K562 (cell line): Measurements from ENCODE around the gene CCR7. TPM values are rescaled to one million over a fixed set of nuclear protein-coding genes. Genes with fewer than 3 reads are reported as not detected.

ENCODE experiments used
- ARID1B ChIP-seq: fragments of 450-650 bp; IDR thresholded peaks from 2 replicates; pipeline ENCODE4 v1.6.1; 2016; ENCODE audit warnings: antibody characterized with exemption, mild to moderate bottlenecking, inconsistent platforms
- BACH1 ChIP-seq: fragments of 200-800 bp; sonication (Bioruptor generic); IDR thresholded peaks from 2 replicates; pipeline ENCODE4 v1.6.1; 2016; ENCODE audit warnings: missing genetic modification characterization, missing compliant biosample characterization
- CBX5 ChIP-seq: IDR thresholded peaks from 2 replicates; pipeline ENCODE4 v1.6.1; 2014; ENCODE audit warnings: low read depth, borderline replicate concordance
- CSDE1 ChIP-seq, 2 experiments: fragments of 450-650 bp; IDR thresholded peaks; 2 replicates each; pipeline ENCODE4 v1.6.1; 2016; ENCODE audit warnings: mild to moderate bottlenecking in 1 of 2
- ERF ChIP-seq: fragments of 450-650 bp; formaldehyde crosslinking; IDR thresholded peaks from 2 replicates; pipeline ENCODE4 v1.4.0; 2020; ENCODE audit warnings: mild to moderate bottlenecking, mixed read lengths
- FOXM1 ChIP-seq, 2 experiments: fragments of 450-650 bp in 1 of 2; sonication (generic) in 1 of 2; formaldehyde crosslinking in 1 of 2; IDR thresholded peaks; 2 replicates each; pipeline versions ENCODE4 v1.6.1 to v1.9.0; 2017 to 2022; ENCODE audit warnings: low read depth in 2 of 2, mild to moderate bottlenecking in 2 of 2, missing genetic modification reagents in 1 of 2, moderate library complexity in 1 of 2
- MCM5 ChIP-seq: fragments of 450-650 bp; IDR thresholded peaks from 2 replicates; pipeline ENCODE4 v1.6.1; 2016; ENCODE audit warnings: low read depth
- NFE2 ChIP-seq: IDR thresholded peaks from 2 replicates; pipeline ENCODE4 v1.6.1; 2014; ENCODE audit warnings: antibody characterized with exemption, low read depth
- PHF8 ChIP-seq: fragments of 200-600 bp; sonication (generic); IDR thresholded peaks from 2 replicates; pipeline ENCODE4 v1.6.1; 2012; ENCODE audit warnings: mixed run types, mild to moderate bottlenecking, inconsistent platforms, low read length, moderate library complexity, borderline replicate concordance
- RBM25 ChIP-seq: fragments of 200-400 bp; formaldehyde crosslinking; IDR thresholded peaks from 2 replicates; pipeline ENCODE4 v1.6.1; 2018; ENCODE audit warnings: low read length, low read depth, moderate library complexity; ENCODE audit not compliant: severe bottlenecking
- SMAD4 ChIP-seq: fragments of 250-450 bp; sonication (Bioruptor Pico); conservative IDR thresholded peaks from 2 replicates; pipeline ENCODE4 v1.8.0; 2021; ENCODE audit warnings: inconsistent platforms, mild to moderate bottlenecking, moderate library complexity
- SMARCA5 ChIP-seq: fragments of 450-650 bp; IDR thresholded peaks from 2 replicates; pipeline ENCODE4 v1.6.1; 2016
- SOX6 ChIP-seq: fragments of 450-650 bp; IDR thresholded peaks from 2 replicates; pipeline ENCODE4 v1.6.1; 2014; ENCODE audit warnings: mild to moderate bottlenecking
- TEAD4 ChIP-seq, 2 experiments: sonication (generic) in 1 of 2; formaldehyde crosslinking in 1 of 2; IDR thresholded peaks; 2 replicates each; pipeline versions ENCODE4 v1.6.1 to v1.8.0; 2012 to 2022; ENCODE audit warnings: borderline replicate concordance in 1 of 2, inconsistent platforms in 1 of 2, low read length in 1 of 2, mild to moderate bottlenecking in 1 of 2, missing genetic modification reagents in 1 of 2
- TFAP4 ChIP-seq: sonication (generic); formaldehyde crosslinking; IDR thresholded peaks from 2 replicates; pipeline ENCODE4 v1.8.0; 2022; ENCODE audit warnings: missing genetic modification reagents, mild to moderate bottlenecking, moderate library complexity, borderline replicate concordance
- XRCC4 ChIP-seq: IDR thresholded peaks from one replicate; pipeline ENCODE4 v1.6.1; 2011; ENCODE audit not compliant: insufficient read depth, insufficient read length; ENCODE audit errors: extremely low read depth
- ZNF24 ChIP-seq: fragments of 450-650 bp; IDR thresholded peaks from 2 replicates; pipeline ENCODE4 v1.6.1; 2016
- ZZZ3 ChIP-seq: fragments of 450-650 bp; IDR thresholded peaks from 2 replicates; pipeline ENCODE4 v1.6.1; 2016; ENCODE audit warnings: antibody characterized with exemption, mild to moderate bottlenecking, moderate library complexity
- polyA plus RNA-seq, 8 experiments: library from polyadenylated mRNA; depleted of rRNA in 4 of 8; stranded (reverse) in 5 of 8; unstranded in 3 of 8; fragments of >200 nt; fragmentation: Nextera tagmentation in 2 of 8; fragmentation: Illumina TruSeq in 1 of 8; extraction: Ambion mirVana in 2 of 8; extraction: Trizol in 1 of 8; gene quantifications; 2 replicates each; pipeline versions ENCODE4 v1.2.1 to v1.2.3, GENCODE V29; 2011 to 2014; ENCODE audit warnings: inconsistent platforms in 1 of 8, missing spikeins in 1 of 8
- total RNA-seq, 7 experiments: library from RNA; depleted of rRNA in 6 of 7; stranded (reverse); fragments of >200 nt in 6 of 7; fragmentation: Illumina TruSeq in 2 of 7; extraction: Trizol in 2 of 7; gene quantifications; 2 replicates each; pipeline versions ENCODE4 v1.2.1 to v1.2.3, GENCODE V29; 2011 to 2021; ENCODE audit warnings: low replicate concordance in 1 of 7
- TF ChIP-seq, protein P1 (sequence below): fragments of 450-650 bp; formaldehyde crosslinking; IDR thresholded peaks from 2 replicates; pipeline ENCODE4 v1.4.0; 2020; ENCODE audit warnings: mild to moderate bottlenecking
- TF ChIP-seq, protein P2 (sequence below): fragments of 450-650 bp; IDR thresholded peaks from 2 replicates; pipeline ENCODE4 v1.6.1; 2018; ENCODE audit not compliant: partially characterized antibody
- TF ChIP-seq, protein P3 (sequence below), 2 experiments: fragments of 200-800 bp in 1 of 2; sonication (Bioruptor generic) in 1 of 2; sonication (generic) in 1 of 2; formaldehyde crosslinking in 1 of 2; IDR thresholded peaks in 1 of 2; conservative IDR thresholded peaks in 1 of 2; 2 replicates each; pipeline versions ENCODE4 v1.5.0 to v1.6.1; 2016 to 2020; ENCODE audit warnings: missing compliant biosample characterization in 1 of 2, missing genetic modification characterization in 1 of 2, missing genetic modification reagents in 1 of 2

Gene CCR7
- total and polyA plus RNA-seq, 9 of the 15 experiments (the other 6 are each of a cell fraction or from before 2014, with no cell fraction given) = 0.14 to 1.4 (median 0.56) TPM

DNA sequence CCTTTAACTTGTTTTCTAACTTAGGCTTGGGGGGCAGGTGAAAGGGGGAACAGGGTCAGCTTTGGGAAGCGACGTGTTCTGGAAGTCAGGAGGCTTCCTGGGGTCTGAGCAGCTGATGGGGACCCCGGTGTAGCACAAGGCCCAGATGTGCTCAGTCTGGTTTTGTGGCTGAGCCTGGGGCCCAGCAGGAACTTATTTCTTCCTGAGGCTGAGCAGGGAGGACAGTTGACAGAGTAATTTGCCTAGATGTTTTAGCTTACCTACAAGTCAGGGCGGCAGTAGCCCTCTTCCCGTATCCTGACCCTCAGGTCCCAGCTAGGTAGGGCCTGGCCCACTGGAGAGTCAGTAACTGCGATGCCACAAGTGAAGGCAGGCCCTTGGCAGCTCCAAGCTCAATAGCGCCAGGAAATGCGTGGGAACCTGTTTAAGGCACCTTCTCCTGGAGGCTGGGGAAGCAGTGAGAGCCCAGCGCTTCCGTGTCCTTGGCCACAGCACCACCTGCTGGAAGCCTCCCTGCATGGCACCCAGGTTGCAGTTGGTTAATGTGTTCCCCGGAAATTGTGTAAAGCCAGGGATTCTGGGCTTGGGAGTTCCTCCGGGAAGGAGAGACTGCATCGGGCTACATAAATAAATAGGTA, 5.2 kb downstream of the CCR7 start (continued):
- TF ChIP-seq, protein P1, sequence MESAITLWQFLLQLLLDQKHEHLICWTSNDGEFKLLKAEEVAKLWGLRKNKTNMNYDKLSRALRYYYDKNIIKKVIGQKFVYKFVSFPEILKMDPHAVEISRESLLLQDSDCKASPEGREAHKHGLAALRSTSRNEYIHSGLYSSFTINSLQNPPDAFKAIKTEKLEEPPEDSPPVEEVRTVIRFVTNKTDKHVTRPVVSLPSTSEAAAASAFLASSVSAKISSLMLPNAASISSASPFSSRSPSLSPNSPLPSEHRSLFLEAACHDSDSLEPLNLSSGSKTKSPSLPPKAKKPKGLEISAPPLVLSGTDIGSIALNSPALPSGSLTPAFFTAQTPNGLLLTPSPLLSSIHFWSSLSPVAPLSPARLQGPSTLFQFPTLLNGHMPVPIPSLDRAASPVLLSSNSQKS (CRISPR knock-in tag) = no peak
- TF ChIP-seq XRCC4 = no peak
- TF ChIP-seq CSDE1 (IDR thresholded peaks at IDR 0.05) = no peak
- TF ChIP-seq BACH1 (tag) = no peak
- TF ChIP-seq, protein P2, sequence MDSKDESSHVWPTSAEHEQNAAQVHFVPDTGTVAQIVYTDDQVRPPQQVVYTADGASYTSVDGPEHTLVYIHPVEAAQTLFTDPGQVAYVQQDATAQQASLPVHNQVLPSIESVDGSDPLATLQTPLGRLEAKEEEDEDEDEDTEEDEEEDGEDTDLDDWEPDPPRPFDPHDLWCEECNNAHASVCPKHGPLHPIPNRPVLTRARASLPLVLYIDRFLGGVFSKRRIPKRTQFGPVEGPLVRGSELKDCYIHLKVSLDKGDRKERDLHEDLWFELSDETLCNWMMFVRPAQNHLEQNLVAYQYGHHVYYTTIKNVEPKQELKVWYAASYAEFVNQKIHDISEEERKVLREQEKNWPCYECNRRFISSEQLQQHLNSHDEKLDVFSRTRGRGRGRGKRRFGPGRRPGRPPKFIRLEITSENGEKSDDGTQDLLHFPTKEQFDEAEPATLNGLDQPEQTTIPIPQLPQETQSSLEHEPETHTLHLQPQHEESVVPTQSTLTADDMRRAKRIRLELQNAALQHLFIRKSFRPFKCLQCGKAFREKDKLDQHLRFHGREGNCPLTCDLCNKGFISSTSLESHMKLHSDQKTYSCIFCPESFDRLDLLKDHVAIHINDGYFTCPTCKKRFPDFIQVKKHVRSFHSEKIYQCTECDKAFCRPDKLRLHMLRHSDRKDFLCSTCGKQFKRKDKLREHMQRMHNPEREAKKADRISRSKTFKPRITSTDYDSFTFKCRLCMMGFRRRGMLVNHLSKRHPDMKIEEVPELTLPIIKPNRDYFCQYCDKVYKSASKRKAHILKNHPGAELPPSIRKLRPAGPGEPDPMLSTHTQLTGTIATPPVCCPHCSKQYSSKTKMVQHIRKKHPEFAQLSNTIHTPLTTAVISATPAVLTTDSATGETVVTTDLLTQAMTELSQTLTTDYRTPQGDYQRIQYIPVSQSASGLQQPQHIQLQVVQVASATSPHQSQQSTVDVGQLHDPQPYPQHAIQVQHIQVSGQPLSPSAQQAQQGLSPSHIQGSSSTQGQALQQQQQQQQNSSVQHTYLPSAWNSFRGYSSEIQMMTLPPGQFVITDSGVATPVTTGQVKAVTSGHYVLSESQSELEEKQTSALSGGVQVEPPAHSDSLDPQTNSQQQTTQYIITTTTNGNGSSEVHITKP = no peak
- no peak for TF ChIP-seq SMARCA5
- no peak for TF ChIP-seq ERF (CRISPR knock-in tag)
- TF ChIP-seq SOX6 = 0 out of 2 replicates have a peak, but pooled peaks have one; percentile 49
- no peak for TF ChIP-seq FOXM1 (IDR thresholded peaks at IDR 0.05; ENCODE audit: low read depth)
- no peak for TF ChIP-seq FOXM1 (CRISPR knock-in tag; IDR thresholded peaks at IDR 0.05; ENCODE audit: low read depth)
- no peak for TF ChIP-seq RBM25
- TF ChIP-seq ZNF24 = peak; percentile 35; the same call in 1 of the 2 replicates
- TF ChIP-seq CBX5 = no peak
- TF ChIP-seq NFE2 = no peak
- no peak for TF ChIP-seq ARID1B
- TF ChIP-seq, protein P3, sequence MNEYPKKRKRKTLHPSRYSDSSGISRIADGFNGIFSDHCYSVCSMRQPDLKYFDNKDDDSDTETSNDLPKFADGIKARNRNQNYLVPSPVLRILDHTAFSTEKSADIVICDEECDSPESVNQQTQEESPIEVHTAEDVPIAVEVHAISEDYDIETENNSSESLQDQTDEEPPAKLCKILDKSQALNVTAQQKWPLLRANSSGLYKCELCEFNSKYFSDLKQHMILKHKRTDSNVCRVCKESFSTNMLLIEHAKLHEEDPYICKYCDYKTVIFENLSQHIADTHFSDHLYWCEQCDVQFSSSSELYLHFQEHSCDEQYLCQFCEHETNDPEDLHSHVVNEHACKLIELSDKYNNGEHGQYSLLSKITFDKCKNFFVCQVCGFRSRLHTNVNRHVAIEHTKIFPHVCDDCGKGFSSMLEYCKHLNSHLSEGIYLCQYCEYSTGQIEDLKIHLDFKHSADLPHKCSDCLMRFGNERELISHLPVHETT (CRISPR knock-in tag; conservative IDR thresholded peaks at IDR 0.05 in 1 of 2, IDR thresholded peaks at IDR 0.05 in 1 of 2) = no peak
- no peak for TF ChIP-seq MCM5
- TF ChIP-seq ZZZ3 = no peak
- no peak for TF ChIP-seq PHF8
- peak; percentile 27; the same call in 1 of the 2 replicates for TF ChIP-seq TFAP4 (CRISPR knock-in tag)
- TF ChIP-seq TEAD4 (IDR thresholded peaks at IDR 0.05; ENCODE audit: low read length) = 0 out of 2 replicates have a peak, but pooled peaks have one; percentile 37
- no peak for TF ChIP-seq TEAD4 (CRISPR knock-in tag; IDR thresholded peaks at IDR 0.05; ENCODE audit: borderline replicate concordance)
- no peak for TF ChIP-seq SMAD4 (CRISPR knock-in tag)
